GM12865 (cell line): ENCODE results near the gene UBE3C.
"Not testable (repeated sequence)": the region's sequence is repeated elsewhere in the genome, so short reads cannot be mapped to it uniquely, and the experiment has no call there.

Source experiments
- DNase-seq: peaks from one replicate; pipeline ENCODE4 v3.0.0; 2010; ENCODE audit warnings: low read depth
- H3K4me3 ChIP-seq: 2 replicates; pipeline ENCODE4 v1.5.1; 2011; ENCODE audit warnings: mild to moderate bottlenecking, low read depth, low read length, control low read depth
- CTCF ChIP-seq: IDR thresholded peaks from 2 replicates; pipeline ENCODE4 v1.5.1; 2011; ENCODE audit warnings: low read length, control low read depth, low read depth, inconsistent platforms; ENCODE audit not compliant: insufficient read depth; ENCODE audit errors: missing control alignments

UBE3C gene

GRCh38 chr7:157122800-157123495 is 15.8 kb upstream of the UBE3C start:
- no peak for TF ChIP-seq CTCF
- H3K4me3 ChIP-seq: no peak overlapping the region
- DNase-seq: no peak

GRCh38 chr7:157124690-157125089 is 14.0 kb upstream of the UBE3C start:
- H3K4me3 ChIP-seq: no peak overlapping the region
- TF ChIP-seq CTCF: no peak
- DNase-seq: no peak

- no peak overlapping the region for H3K4me3 ChIP-seq
- DNase-seq: no peak
- TF ChIP-seq CTCF: no peak
Measured at GRCh38 chr7:157125376-157126223, 13.1 kb upstream of the UBE3C start.

GRCh38 chr7:157126921-157127320 is 11.8 kb upstream of the UBE3C start:
- no peak for TF ChIP-seq CTCF
- DNase-seq: no peak
- no peak overlapping the region for H3K4me3 ChIP-seq

GRCh38 chr7:157129200-157129599 is 9.5 kb upstream of the UBE3C start:
- TF ChIP-seq CTCF: no peak
- no peak for DNase-seq

GRCh38 chr7:157129907-157130460 is 8.7 kb upstream of the UBE3C start:
- DNase-seq: no peak
- no peak for TF ChIP-seq CTCF

More at GRCh38 chr7:157129200-157129599, 9.5 kb upstream of the UBE3C start:
- no peak overlapping the region for H3K4me3 ChIP-seq

GRCh38 chr7:157130849-157131248 is 7.9 kb upstream of the UBE3C start:
- not testable (repeated sequence) for H3K4me3 ChIP-seq, DNase-seq

More at GRCh38 chr7:157129907-157130460, 8.7 kb upstream of the UBE3C start:
- H3K4me3 ChIP-seq: no peak overlapping the region
